ENCODE results near the gene IRGC. TPM values are rescaled to one million over a fixed set of nuclear protein-coding genes. Genes with fewer than 3 reads are reported as not detected.

Gene IRGC, protein sequence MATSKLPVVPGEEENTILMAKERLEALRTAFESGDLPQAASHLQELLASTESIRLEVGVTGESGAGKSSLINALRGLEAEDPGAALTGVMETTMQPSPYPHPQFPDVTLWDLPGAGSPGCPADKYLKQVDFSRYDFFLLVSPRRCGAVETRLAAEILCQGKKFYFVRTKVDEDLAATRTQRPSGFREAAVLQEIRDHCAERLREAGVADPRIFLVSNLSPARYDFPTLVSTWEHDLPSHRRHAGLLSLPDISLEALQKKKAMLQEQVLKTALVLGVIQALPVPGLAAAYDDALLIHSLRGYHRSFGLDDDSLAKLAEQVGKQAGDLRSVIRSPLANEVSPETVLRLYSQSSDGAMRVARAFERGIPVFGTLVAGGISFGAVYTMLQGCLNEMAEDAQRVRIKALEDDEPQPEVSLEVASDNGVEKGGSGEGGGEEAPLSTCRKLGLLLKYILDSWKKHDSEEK
- not detected for total RNA-seq

DNA sequence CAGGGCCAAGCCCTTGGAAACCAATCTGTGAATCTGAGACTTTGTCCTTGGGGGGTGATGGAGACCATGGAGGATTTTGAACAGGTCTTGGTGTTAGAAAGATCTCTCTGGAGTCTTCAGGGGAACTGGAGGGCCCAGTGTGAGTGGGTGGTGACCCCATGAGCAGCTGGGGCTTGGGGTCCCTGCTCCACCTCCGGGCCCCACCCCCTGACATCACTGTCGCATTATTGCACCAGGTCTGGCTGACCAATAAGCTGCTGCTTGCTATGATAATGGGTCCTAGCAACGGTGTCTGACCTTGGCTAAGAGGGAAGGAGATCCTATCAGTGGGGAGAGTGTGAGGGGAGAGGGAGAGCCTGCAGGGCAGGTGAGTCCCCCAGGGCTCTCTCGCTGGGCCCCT, at the start of gene IRGC:
TSS of gene IRGC (plus strand) at position 301 of the 400 bp plus-strand sequence. CDS start 2,483 bp downstream, outside the sequence.
- no peak within 1 kb of the TSS for H3K4me3 ChIP-seq
- intact Hi-C loops (cut with DNase I; ENCODE audit: low total_unique reads) (no loop called here), in situ Hi-C loops (cut with MboI; ENCODE audit: low pct_ligation_motif_present in 1 of 4, low pct_unique_long_range_greater_than_20kb in 1 of 4, low sequenced_read_pairs in 3 of 4) (no loop called here)
- no peaks in the 10 kb centered on the region for H3K36me3 ChIP-seq
- TF ChIP-seq POLR2A (IDR thresholded peaks at IDR 0.05) (no peak), POLR2AphosphoS5 (IDR thresholded peaks at IDR 0.05) (no peak), CTCF (IDR thresholded peaks at IDR 0.05) (no peak), EP300 (IDR thresholded peaks at IDR 0.05; ENCODE audit: low read depth) (no peak)
- H3K27ac ChIP-seq: no peak within 1 kb of the TSS
- H3K4me1 ChIP-seq: peaks cover 0 to 12% (median 6%) of the 10 kb centered on the region in 4 donors
- DNase-seq: no peak
- no peaks in the 10 kb centered on the region for H3K9me3 ChIP-seq
- no peaks in the 10 kb centered on the region for H3K27me3 ChIP-seq
- 59% methylated on average over 4 of the region's 4 CpGs; no CpG with 5 or more reads in 1 of the 2 donors for WGBS, 2 donors (ENCODE audit: low coverage in 1 of 2)

GRCh38 chr19:43667126-43667875, 48.6 kb upstream of the IRGC start:
- H3K27ac ChIP-seq: peak overlapping the region; percentile 95 to 99 (median 95)
- in situ Hi-C loops (cut with MboI; ENCODE audit: low pct_ligation_motif_present in 1 of 4, low pct_unique_long_range_greater_than_20kb in 1 of 4, low sequenced_read_pairs in 3 of 4): no loop called here
- TF ChIP-seq POLR2AphosphoS5 (IDR thresholded peaks at IDR 0.05) (no peak), EP300 (IDR thresholded peaks at IDR 0.05; ENCODE audit: low read depth) (no peak), CTCF (IDR thresholded peaks at IDR 0.05) (no peak), POLR2A (IDR thresholded peaks at IDR 0.05) (no peak)
- intact Hi-C loops (cut with DNase I; ENCODE audit: low total_unique reads): no loop called here
- peak; percentile 28 for DNase-seq
- H3K9me3 ChIP-seq: no peaks in the 10 kb centered on the region
- WGBS, 2 donors (ENCODE audit: low coverage in 1 of 2): 56 to 71% methylated on average over 12 to 26 of the region's 26 CpGs
- H3K36me3 ChIP-seq: peaks cover 0 to 3% (median 0%) of the 10 kb centered on the region in 4 donors
- no peaks in the 10 kb centered on the region for H3K27me3 ChIP-seq
- H3K4me3 ChIP-seq: peak overlapping the region in 3 of 4 donors; percentile 15 to 53 (median 28)
- H3K4me1 ChIP-seq: peaks cover 8 to 25% (median 16%) of the 10 kb centered on the region in 4 donors

DNA sequence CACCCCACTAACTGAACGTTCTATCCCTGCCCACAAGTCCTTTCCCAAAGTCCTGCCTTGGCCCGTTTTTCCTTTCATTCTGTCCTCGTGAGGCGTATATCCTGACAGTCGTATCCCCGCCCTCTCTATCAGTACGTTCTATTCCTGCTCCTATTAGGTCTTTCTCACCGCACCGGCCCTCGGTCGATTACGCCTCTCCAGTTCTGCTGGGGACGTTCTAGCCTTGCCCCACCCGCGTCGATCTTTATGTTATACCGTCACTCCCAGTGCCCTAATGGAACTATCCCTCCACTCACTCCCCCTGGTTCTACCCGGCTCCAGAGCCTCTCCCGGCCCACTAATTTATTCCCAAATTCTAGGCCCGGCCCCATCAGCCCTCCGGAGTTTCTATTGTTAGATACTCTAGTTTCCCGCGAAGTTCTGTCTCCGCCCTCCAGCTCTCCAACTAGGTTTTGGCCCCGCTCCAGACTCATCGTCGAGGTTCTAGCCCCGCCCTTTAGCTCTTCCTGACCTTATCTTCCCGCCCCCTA, 47.9 kb upstream of the IRGC start:
- peaks cover 8 to 25% (median 16%) of the 10 kb centered on the region in 4 donors for H3K4me1 ChIP-seq
- intact Hi-C loops (cut with DNase I; ENCODE audit: low total_unique reads) (no loop called here), in situ Hi-C loops (cut with MboI; ENCODE audit: low pct_ligation_motif_present in 1 of 4, low pct_unique_long_range_greater_than_20kb in 1 of 4, low sequenced_read_pairs in 3 of 4) (no loop called here)
- TF ChIP-seq CTCF (IDR thresholded peaks at IDR 0.05) (no peak), EP300 (IDR thresholded peaks at IDR 0.05; ENCODE audit: low read depth) (no peak), POLR2A (IDR thresholded peaks at IDR 0.05) (no peak), POLR2AphosphoS5 (IDR thresholded peaks at IDR 0.05) (no peak)
- no peak for DNase-seq
- H3K27me3 ChIP-seq: no peaks in the 10 kb centered on the region
- peak overlapping the region; percentile 95 to 99 (median 95) for H3K27ac ChIP-seq
- H3K9me3 ChIP-seq: no peaks in the 10 kb centered on the region
- 5 to 10% methylated on average over 28 to 29 of the region's 29 CpGs for WGBS, 2 donors (ENCODE audit: low coverage in 1 of 2)
- peaks cover 0 to 3% (median 0%) of the 10 kb centered on the region in 4 donors for H3K36me3 ChIP-seq
- peak overlapping the region in 3 of 4 donors; percentile 15 to 53 (median 28) for H3K4me3 ChIP-seq

Measured in transverse colon (tissue), 4 donors.